Activated T-cell treated with anti-CD3 and anti-CD28 coated beads, Interleukin-2, amount 50 U/mL, for 1 hour (primary cell): ENCODE measurements around the gene HNF1B.
"Not testable (repeated sequence)": the region's sequence is repeated elsewhere in the genome, so short reads cannot be mapped to it uniquely, and the experiment has no call there.

Experiments
- DNase-seq: peaks from one replicate; pipeline ENCODE4 v3.0.0-alpha.2; 2020

The HNF1B gene

GRCh38 chr17:37699285-37699973 is 45.4 kb downstream of the HNF1B start:
- no peak for DNase-seq

DNA sequence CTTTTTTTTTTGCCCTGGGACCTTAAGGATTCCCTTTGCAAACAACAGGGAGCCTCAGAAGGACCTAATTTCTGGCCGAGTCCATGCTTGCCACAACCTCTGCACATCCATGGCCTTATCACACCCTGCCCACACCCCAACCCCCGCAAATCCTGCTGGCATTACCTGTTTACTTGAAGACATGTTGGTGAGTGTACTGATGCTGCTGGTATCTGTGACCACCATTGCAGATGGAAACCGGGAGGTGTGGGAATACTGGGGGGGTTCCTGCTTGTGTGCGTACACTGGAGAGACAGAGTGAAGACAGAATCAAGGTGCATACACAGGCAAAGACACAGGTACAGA is 46.0 kb downstream of the HNF1B start:
- no peak for DNase-seq

DNA sequence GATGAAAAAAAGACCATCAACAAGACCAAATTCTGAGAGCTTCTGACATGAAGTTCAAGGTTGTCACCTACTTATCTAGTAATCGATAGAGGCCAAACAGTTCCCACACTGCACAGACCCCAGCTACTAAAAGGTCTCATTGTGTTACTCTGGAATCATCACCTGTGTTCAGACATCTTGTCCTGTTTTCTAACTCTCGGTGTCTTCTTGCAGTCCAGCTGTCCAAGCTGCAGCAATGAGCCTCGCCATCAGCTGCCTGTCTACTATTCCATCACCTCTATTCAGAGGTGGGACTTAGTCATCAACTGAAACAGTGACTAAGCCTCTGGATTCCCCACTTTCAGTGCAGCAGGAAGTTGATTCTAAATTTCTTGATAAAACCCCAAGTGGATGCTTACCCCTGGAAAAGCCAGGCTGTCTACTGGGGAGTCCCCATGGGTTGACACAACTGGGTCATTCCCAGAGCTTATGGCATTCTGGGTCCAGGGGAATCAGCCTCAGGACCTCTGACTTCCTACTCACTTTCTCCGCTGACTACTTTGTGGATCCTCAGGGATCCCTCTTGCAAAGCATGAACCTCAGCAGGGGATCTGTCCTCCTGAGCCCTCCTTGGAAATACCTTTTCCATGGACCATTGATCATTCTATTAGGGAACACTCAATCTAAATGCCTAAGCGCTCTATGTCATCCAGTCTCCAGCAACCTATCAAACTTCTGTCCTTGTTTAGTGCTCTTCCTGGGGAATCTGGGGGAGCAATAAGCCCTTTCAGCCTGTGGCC is 46.5 kb downstream of the HNF1B start:
- no peak for DNase-seq

GRCh38 chr17:37697381-37697780 is 47.5 kb downstream of the HNF1B start:
- DNase-seq, result no peak

DNA sequence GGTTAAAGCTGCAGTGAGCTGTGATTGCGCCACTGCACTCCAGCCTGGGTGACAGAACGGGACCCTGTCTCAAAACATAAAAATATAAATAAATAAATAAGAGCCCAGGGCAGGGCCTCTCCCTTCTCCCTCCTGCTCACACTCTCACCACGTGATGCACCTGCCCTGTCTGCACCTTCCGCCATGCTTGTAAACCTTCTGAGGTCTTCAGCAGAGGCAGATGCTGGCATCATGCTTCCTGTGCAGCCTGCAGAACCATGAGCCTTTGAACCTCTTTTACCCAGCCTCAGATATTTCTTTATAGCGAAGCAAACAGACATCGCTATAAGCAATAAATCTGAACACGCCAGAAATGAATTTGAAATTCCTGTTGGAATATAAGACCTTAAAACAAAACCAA is 48.5 kb downstream of the HNF1B start:
- DNase-seq, result no peak

- DNase-seq, result no peak
These were observed 49.1 kb downstream of the HNF1B start for GRCh38 chr17:37695726-37696125.

DNA sequence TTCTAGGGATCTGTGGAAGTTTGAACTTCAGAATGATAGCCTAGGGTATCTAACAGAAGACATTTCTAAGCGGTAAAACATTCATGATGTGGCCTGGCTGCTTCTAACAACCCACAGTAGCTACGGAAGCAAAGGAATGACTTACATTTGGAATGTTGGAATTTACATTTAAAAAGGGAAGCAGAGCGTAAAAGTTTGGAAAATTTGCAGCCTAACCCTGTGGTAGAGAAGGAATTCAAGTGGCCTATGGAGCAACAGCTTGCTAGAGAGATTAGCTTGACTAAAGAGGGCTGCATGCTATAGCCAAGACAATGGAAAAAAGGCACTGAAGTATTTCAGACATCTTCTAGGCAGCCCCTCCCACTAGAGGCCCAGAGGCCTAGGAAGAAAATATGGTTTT is 50.1 kb downstream of the HNF1B start:
- no peak for DNase-seq

GRCh38 chr17:37693328-37693727 is 51.5 kb downstream of the HNF1B start:
- no peak for DNase-seq

- no peak for DNase-seq
These were observed 53.1 kb downstream of the HNF1B start for GRCh38 chr17:37691807-37692206.

GRCh38 chr17:37689317-37689716 is 55.5 kb downstream of the HNF1B start:
- no peak for DNase-seq

GRCh38 chr17:37683454-37683984 is 61.3 kb downstream of the HNF1B start:
- DNase-seq, result no peak

- DNase-seq, result no peak
These were observed 62.9 kb downstream of the HNF1B start for GRCh38 chr17:37682007-37682406.

GRCh38 chr17:37679995-37680394 is 64.9 kb downstream of the HNF1B start:
- DNase-seq, result not testable (repeated sequence)

DNA sequence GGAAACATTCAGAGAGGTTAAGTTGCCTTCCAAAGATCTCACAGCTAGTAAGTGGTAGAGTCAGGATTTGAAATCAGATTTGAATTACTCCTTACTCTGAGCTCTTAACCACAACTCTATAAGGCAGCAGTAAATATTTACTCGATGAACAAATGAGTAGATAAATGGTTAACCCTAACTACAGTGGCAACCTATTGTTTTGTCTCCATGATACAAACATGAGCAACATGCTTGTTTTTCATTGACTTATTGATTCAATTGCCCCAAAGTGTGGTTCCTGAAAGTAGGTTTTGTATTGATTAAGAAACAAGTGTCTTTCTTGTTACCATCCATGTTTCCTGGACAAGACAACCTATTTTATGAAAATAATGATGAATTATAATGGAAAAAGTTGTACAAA is 66.8 kb downstream of the HNF1B start:
- DNase-seq, result no peak

GRCh38 chr17:37677021-37677420 is 67.8 kb downstream of the HNF1B start:
- DNase-seq, result no peak

GRCh38 chr17:37676115-37676925 is 68.5 kb downstream of the HNF1B start:
- no peak for DNase-seq

GRCh38 chr17:37674511-37674910 is 70.3 kb downstream of the HNF1B start:
- no peak for DNase-seq

GRCh38 chr17:37673386-37673785 is 71.5 kb downstream of the HNF1B start:
- no peak for DNase-seq

GRCh38 chr17:37672548-37673078 is 72.2 kb downstream of the HNF1B start:
- DNase-seq, result no peak

DNA sequence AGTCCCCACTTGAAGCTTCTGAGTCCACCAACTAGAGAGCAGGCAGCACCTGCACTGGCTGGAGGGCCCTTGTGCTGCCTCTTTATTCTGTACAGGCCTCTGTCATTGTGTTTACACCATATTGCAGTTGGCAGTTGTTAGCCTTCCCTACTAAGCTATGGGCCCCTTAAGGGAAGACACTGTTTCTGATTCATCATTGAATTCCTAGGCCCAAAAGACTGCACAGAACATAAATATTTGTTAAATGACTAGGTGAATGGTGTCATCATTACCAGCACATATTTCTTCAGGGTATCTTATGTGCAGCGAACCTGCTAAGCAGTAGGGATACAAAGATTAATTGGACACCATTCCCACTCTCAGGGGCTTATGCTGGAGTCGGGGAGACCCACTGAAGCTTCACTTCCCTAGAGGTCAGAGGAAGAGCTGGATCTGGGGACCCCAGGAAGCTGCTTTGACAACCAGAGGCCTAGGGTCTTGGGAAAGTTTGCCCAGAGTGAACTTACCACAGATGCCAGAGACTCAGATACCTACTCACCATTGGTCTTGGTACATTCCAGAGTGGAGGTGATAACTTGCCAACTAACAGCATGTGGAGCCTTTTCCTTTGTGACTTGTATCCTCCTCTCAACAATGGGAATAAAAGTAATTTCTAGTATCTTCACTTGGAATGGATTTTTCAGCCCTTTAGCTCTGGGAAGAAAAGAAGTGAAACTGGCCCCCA is 72.9 kb downstream of the HNF1B start:
- no peak for DNase-seq

GRCh38 chr17:37671028-37671823 is 73.6 kb downstream of the HNF1B start:
- DNase-seq, result no peak

DNA sequence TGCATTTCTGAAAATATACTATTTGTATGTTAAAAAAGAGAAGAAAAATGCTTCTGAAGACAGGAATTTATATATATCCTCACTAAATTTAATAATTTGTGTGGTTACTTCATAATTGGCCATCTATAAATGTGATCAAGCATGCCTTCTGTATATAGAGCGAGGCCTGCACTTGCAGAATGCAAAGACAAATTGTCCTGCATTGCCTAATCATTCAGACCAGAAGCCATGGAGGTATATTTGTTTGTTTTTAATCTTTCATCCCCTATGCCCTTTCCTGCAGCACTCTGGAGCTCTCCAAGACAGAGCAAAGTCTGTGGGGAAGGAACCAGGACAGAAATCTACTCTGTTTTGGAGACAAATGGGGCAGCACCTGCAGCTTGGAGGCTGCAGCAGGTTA is 77.8 kb downstream of the HNF1B start:
- DNase-seq, result no peak
